Measurements from ENCODE around the gene WDTC1. TPM values are rescaled to one million over a fixed set of nuclear protein-coding genes. Genes with fewer than 3 reads are reported as not detected.

WDTC1 gene
- total RNA-seq, 6 experiments from 2014 or later = 26.2 to 30.3 (median 28.0) TPM

DNA sequence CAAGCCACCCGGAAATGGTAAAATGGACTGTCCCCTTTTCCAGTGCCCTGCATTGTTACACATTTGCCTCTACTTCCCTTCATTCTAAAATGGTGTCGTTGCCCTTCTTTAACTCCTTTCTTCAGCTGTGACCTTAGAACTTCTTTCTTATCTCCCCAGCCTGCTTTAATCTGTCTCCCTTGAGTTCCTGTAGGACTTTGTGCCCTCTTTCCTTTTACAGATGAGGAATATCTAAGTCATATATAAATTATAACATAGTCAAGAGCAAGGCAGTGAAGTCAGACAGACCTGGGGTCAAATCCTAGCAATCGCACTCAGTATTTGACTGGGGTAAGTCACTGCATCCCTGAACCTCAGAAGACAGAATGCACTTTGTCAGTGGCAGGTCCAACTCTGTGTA lies 56.1 kb downstream of the WDTC1 start:
- Mint-ChIP-seq H3K36me3 (ENCODE audit: low read depth) (peaks cover 15% of the 10 kb centered on the region; the same call in 1 of the 2 replicates), H3K27ac (no peak overlapping the region), H3K4me3 (no peak overlapping the region), H3K9me3 (no peaks in the 10 kb centered on the region), H3K27me3 (ENCODE audit: insufficient read depth) (no peaks in the 10 kb centered on the region; the same call in 1 of the 2 replicates), H3K4me1 (ENCODE audit: low read depth) (peaks cover 19% of the 10 kb centered on the region)
- no peak for DNase-seq
- TF ChIP-seq, protein P1, sequence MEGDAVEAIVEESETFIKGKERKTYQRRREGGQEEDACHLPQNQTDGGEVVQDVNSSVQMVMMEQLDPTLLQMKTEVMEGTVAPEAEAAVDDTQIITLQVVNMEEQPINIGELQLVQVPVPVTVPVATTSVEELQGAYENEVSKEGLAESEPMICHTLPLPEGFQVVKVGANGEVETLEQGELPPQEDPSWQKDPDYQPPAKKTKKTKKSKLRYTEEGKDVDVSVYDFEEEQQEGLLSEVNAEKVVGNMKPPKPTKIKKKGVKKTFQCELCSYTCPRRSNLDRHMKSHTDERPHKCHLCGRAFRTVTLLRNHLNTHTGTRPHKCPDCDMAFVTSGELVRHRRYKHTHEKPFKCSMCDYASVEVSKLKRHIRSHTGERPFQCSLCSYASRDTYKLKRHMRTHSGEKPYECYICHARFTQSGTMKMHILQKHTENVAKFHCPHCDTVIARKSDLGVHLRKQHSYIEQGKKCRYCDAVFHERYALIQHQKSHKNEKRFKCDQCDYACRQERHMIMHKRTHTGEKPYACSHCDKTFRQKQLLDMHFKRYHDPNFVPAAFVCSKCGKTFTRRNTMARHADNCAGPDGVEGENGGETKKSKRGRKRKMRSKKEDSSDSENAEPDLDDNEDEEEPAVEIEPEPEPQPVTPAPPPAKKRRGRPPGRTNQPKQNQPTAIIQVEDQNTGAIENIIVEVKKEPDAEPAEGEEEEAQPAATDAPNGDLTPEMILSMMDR (IDR thresholded peaks at IDR 0.05) = no peak

DNA sequence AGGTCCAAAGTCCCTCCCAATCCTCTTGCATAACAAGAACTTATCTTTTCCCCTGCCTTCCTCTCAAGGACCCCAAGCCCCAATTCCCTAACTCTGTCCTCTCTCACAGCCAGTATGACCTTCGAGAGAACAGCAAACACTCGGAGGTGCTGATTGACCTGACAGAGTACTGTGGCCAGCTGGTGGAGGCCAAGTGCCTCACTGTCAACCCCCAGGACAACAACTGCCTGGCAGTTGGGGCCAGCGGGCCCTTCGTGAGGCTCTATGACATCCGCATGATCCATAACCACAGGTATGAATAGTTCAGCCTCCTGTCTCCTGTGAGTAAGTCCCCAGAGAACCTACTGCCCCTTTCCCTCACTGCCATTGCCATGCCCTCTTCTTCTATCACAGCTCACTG lies 57.7 kb downstream of the WDTC1 start:
- DNase-seq = peak; percentile 61
- Mint-ChIP-seq H3K4me1 (ENCODE audit: low read depth) (peaks cover 19% of the 10 kb centered on the region), H3K9me3 (no peaks in the 10 kb centered on the region), H3K36me3 (ENCODE audit: low read depth) (peaks cover 15% of the 10 kb centered on the region; the same call in 1 of the 2 replicates), H3K4me3 (no peak overlapping the region), H3K27ac (peak overlapping the region; percentile 65), H3K27me3 (ENCODE audit: insufficient read depth) (no peaks in the 10 kb centered on the region; the same call in 1 of the 2 replicates)
- TF ChIP-seq, protein P1 (IDR thresholded peaks at IDR 0.05) = no peak

DNA sequence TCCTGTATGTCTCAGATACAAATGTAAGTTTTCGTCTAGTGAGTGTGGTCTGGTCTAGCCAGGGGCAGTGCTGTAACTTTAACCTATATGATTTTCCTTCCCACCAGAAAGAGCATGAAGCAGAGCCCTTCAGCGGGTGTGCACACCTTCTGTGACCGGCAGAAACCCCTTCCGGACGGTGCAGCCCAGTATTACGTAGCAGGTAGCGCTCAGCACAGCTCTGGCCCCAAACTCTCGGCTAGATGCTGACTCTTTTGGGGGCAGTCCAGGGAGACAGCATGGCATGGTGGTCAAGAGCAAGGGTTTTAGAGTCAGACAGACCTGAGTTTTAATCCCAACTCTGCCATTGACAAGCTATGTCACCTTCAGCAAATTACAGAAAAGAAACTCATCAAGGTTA lies 59.5 kb downstream of the WDTC1 start:
- no peaks in the 10 kb centered on the region for H3K9me3 Mint-ChIP-seq
- H3K27me3 Mint-ChIP-seq (ENCODE audit: insufficient read depth) = no peaks in the 10 kb centered on the region; the same call in 1 of the 2 replicates
- H3K27ac Mint-ChIP-seq = no peak overlapping the region
- DNase-seq = no peak
- H3K4me1 Mint-ChIP-seq (ENCODE audit: low read depth) = peaks cover 29% of the 10 kb centered on the region
- H3K36me3 Mint-ChIP-seq (ENCODE audit: low read depth) = peaks cover 10% of the 10 kb centered on the region; the same call in 1 of the 2 replicates
- TF ChIP-seq, protein P1 (IDR thresholded peaks at IDR 0.05) = no peak
- no peak overlapping the region for H3K4me3 Mint-ChIP-seq

DNA sequence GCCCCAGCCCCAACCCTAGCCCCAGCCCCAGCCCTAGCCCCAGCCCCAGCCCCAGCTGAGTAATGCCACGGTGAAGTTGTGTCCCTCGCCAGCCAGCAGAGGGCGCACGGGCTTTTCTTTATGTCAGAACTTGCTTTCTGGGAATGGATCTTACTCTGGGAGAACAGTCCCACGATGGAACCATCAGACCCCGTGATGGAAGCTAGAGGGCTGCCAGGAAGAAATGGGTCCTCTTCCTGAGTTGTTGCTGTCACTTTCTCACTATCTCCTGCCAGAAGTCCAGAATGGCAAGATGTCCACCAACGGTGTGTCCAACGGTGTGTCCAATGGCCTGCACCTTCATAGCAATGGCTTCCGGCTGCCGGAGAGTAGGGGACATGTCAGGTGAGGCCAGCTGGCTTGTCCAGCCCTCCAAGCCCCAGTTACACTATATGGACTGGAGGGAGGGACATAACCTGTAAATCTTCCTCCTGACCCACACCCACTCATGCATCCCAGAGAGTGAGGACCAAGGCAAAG lies 62.4 kb downstream of the WDTC1 start:
- TF ChIP-seq, protein P1 (IDR thresholded peaks at IDR 0.05) = peak; percentile 79
- Mint-ChIP-seq H3K4me3 (no peak overlapping the region), H3K27ac (no peak overlapping the region), H3K9me3 (no peaks in the 10 kb centered on the region), H3K4me1 (ENCODE audit: low read depth) (peaks cover 46% of the 10 kb centered on the region), H3K36me3 (ENCODE audit: low read depth) (peaks cover 5% of the 10 kb centered on the region; the same call in 1 of the 2 replicates), H3K27me3 (ENCODE audit: insufficient read depth) (peaks cover 1% of the 10 kb centered on the region)
- DNase-seq = peak; percentile 59

DNA sequence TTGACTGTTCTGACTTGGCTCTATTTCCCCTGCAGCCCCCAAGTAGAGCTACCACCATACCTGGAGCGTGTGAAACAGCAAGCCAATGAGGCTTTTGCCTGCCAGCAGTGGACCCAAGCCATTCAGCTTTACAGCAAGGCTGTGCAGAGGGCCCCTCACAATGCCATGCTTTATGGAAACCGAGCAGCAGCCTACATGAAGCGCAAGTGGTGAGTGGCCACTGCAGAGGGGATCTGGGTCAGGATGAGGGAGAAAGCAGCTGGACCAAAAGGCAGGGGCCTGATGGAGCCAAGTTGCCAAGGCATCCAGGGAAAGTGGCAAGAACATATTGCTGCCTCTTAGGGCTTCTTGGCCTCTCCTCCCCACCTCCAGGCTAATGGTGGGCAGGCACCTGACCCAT lies 63.5 kb downstream of the WDTC1 start:
- DNase-seq = no peak
- H3K4me3 Mint-ChIP-seq = no peak overlapping the region
- TF ChIP-seq, protein P1 (IDR thresholded peaks at IDR 0.05) = no peak
- peaks cover 1% of the 10 kb centered on the region for H3K27me3 Mint-ChIP-seq (ENCODE audit: insufficient read depth)
- H3K9me3 Mint-ChIP-seq = no peaks in the 10 kb centered on the region
- H3K36me3 Mint-ChIP-seq (ENCODE audit: low read depth) = no peaks in the 10 kb centered on the region
- peaks cover 44% of the 10 kb centered on the region for H3K4me1 Mint-ChIP-seq (ENCODE audit: low read depth)
- peak overlapping the region; percentile 98 for H3K27ac Mint-ChIP-seq
